ENCODE results near the gene PPP1R13B.

- TF ChIP-seq POLR2A (IDR thresholded peaks at IDR 0.05) (no peak), CTCF (IDR thresholded peaks at IDR 0.05) (no peak), POLR2AphosphoS5 (IDR thresholded peaks at IDR 0.05) (no peak)
Observed at GRCh38 chr14:103854822-103855733, 7.7 kb upstream of the PPP1R13B start.

Measured in breast epithelium (tissue), 3 donors.